GM12878 (cell line): ENCODE results near the gene MAPT. TPM values are rescaled to one million over a fixed set of nuclear protein-coding genes. Genes with fewer than 3 reads are reported as not detected.

Experiments used
- ATAC-seq: fragments of 200-7000 bp; cut with Tn5 transposase; 3 replicates; pipeline ENCODE4 v1.9.1; 2020; ENCODE audit warnings: mild to moderate bottlenecking, moderate library complexity
- BruUV-seq: library from RNA; stranded (reverse); fragments of 400-500 nt; replicated peaks from 2 replicates; lab custom pipeline; 2021; lab: Mats Ljungman, UMichigan
- CTCF ChIA-PET: fragments of 300-600 bp; sonication (Branson Sonifier 250); formaldehyde crosslinking; extraction: SDS; loops from one replicate; lab custom pipeline; 2021; ENCODE audit warnings: inconsistent platforms; lab: Yijun Ruan, JAX
- POLR2A ChIA-PET: fragments of 350-600 bp; formaldehyde crosslinking; extraction: SDS; loops from one replicate; lab custom pipeline; 2021; ENCODE audit warnings: inconsistent platforms; lab: Charles Lee
- RAD21 ChIA-PET: fragments of 300-600 bp; sonication (Branson Sonifier 250); formaldehyde crosslinking; loops from one replicate; lab custom pipeline; 2023; ENCODE audit warnings: antibody characterized with exemption; ENCODE audit not compliant: unreplicated experiment; lab: Charles Lee
- SMC1A ChIA-PET: fragments of 300-600 bp; sonication (Branson Sonifier 250); formaldehyde crosslinking; loops from one replicate; lab custom pipeline; 2023; ENCODE audit not compliant: unreplicated experiment, uncharacterized antibody; lab: Charles Lee
- DNase-seq: peaks from one replicate; pipeline ENCODE4 v3.0.0-alpha.2; 2011; ENCODE audit warnings: low read depth, low spot score
- FAIRE-seq: peaks from 3 replicates; lab custom pipeline; 2011; peaks lifted over from hg19 to GRCh38; lab: Jason Lieb, UNC
- H2AFZ ChIP-seq: 2 replicates; pipeline ENCODE4 v1.6.0; 2011; ENCODE audit warnings: low read depth, low read length, control low read depth; ENCODE audit not compliant: control insufficient read depth
- H3K27ac ChIP-seq: 2 replicates; pipeline ENCODE4 v1.5.1; 2011; ENCODE audit warnings: control low read depth; ENCODE audit not compliant: control insufficient read depth, insufficient read depth
- H3K27me3 ChIP-seq, 2 experiments: replicated peaks in 1 of 2; 2 replicates each; pipeline versions ENCODE4 v1.6.0 to v1.6.1; 2011; ENCODE audit warnings: low read length in 1 of 2; ENCODE audit not compliant: control insufficient read depth in 2 of 2, insufficient read depth in 2 of 2
- H3K36me3 ChIP-seq, 2 experiments: 2 replicates each; pipeline ENCODE4 v1.5.1; 2011; ENCODE audit warnings: low read length in 1 of 2; ENCODE audit not compliant: control insufficient read depth in 2 of 2, insufficient read depth in 2 of 2
- H3K4me1 ChIP-seq: 2 replicates; pipeline ENCODE4 v1.6.1; 2011; ENCODE audit warnings: mild to moderate bottlenecking, low read length, moderate library complexity, mixed read lengths; ENCODE audit not compliant: control insufficient read depth, insufficient read depth
- H3K4me2 ChIP-seq: 2 replicates; pipeline ENCODE4 v1.6.0; 2011; ENCODE audit warnings: control low read depth; ENCODE audit not compliant: control insufficient read depth, insufficient read depth
- H3K4me3 ChIP-seq: fragments of 200-600 bp; sonication (generic); 2 replicates; pipeline ENCODE4 v1.5.1; 2016
- H3K79me2 ChIP-seq: 2 replicates; pipeline ENCODE4 v1.6.0; 2011; ENCODE audit warnings: low read length; ENCODE audit not compliant: control insufficient read depth, insufficient read depth
- H3K9ac ChIP-seq: 2 replicates; pipeline ENCODE4 v1.8.0; 2011; ENCODE audit warnings: low read length, control low read depth, mixed read lengths; ENCODE audit not compliant: control insufficient read depth, insufficient read depth
- H3K9me3 ChIP-seq: replicated peaks from 3 replicates; pipeline ENCODE4 v1.5.1; 2011; ENCODE audit warnings: mild to moderate bottlenecking, low read length; ENCODE audit not compliant: control insufficient read depth, insufficient read depth
- H4K20me1 ChIP-seq: 2 replicates; pipeline ENCODE4 v1.6.0; 2011; ENCODE audit not compliant: control insufficient read depth, insufficient read depth
- ATF2 ChIP-seq: IDR thresholded peaks from 2 replicates; pipeline ENCODE4 v1.6.1; 2012; ENCODE audit warnings: low read length, inconsistent platforms
- CEBPZ ChIP-seq: fragments of 150-350 bp; IDR thresholded peaks from 2 replicates; pipeline ENCODE4 v1.6.1; 2016; ENCODE audit warnings: low read depth, low read length
- CREB1 ChIP-seq: IDR thresholded peaks from 2 replicates; pipeline ENCODE4 v1.6.1; 2012; ENCODE audit warnings: low read depth, mild to moderate bottlenecking, inconsistent platforms
- JUND ChIP-seq: IDR thresholded peaks from 2 replicates; pipeline ENCODE4 v1.6.1; 2012; ENCODE audit warnings: low read depth, mild to moderate bottlenecking, low read length, improper control_type of control experiment, moderate library complexity
- MTA3 ChIP-seq: IDR thresholded peaks from 2 replicates; pipeline ENCODE4 v1.6.1; 2012; ENCODE audit warnings: low read length, inconsistent platforms, borderline replicate concordance
- NFIC ChIP-seq: IDR thresholded peaks from 2 replicates; pipeline ENCODE4 v1.6.1; 2012; ENCODE audit warnings: low read depth, mild to moderate bottlenecking, inconsistent platforms, low read length, moderate library complexity
- PKNOX1 ChIP-seq: fragments of 450-650 bp; IDR thresholded peaks from 2 replicates; pipeline ENCODE4 v1.6.1; 2016; ENCODE audit warnings: mild to moderate bottlenecking
- POU2F2 ChIP-seq: IDR thresholded peaks from 3 replicates; pipeline ENCODE4 v1.6.1; 2011; ENCODE audit warnings: low read depth, mild to moderate bottlenecking, low read length, borderline replicate concordance
- SMARCA5 ChIP-seq: fragments of 450-650 bp; IDR thresholded peaks from 2 replicates; pipeline ENCODE4 v1.6.1; 2017; ENCODE audit warnings: mild to moderate bottlenecking
- SUPT20H ChIP-seq: IDR thresholded peaks from 2 replicates; pipeline ENCODE4 v1.6.1; 2011; ENCODE audit warnings: low read depth, mild to moderate bottlenecking, low read length, moderate library complexity, borderline replicate concordance; ENCODE audit not compliant: control insufficient read depth
- SUZ12 ChIP-seq: fragments of 200-600 bp; sonication (generic); IDR thresholded peaks from one replicate; pipeline ENCODE4 v1.6.1; 2018; ENCODE audit warnings: antibody characterized with exemption, mild to moderate bottlenecking; ENCODE audit not compliant: unreplicated experiment
- ZBTB11 ChIP-seq: fragments of 450-650 bp; formaldehyde crosslinking; IDR thresholded peaks from 2 replicates; pipeline ENCODE4 v1.5.0; 2022; ENCODE audit warnings: mild to moderate bottlenecking, missing genetic modification characterization
- ZNF274 ChIP-seq: IDR thresholded peaks from one replicate; pipeline ENCODE4 v1.8.0; 2011; ENCODE audit not compliant: insufficient read length, insufficient read depth
- ZSCAN29 ChIP-seq: fragments of 450-650 bp; IDR thresholded peaks from 2 replicates; pipeline ENCODE4 v1.6.1; 2017; ENCODE audit warnings: mild to moderate bottlenecking, moderate library complexity
- WGBS: methylation state at CpG from one replicate; pipeline ENCODE4 v1.1.6; 2016; ENCODE audit warnings: low lambda C conversion rate; ENCODE audit not compliant: insufficient replicate concordance, insufficient coverage; ENCODE audit errors: missing lambda C conversion rate; 5-methylcytosine and 5-hydroxymethylcytosine counted together
- in situ Hi-C: fragments of 300-500 bp; cut with MboI; formaldehyde crosslinking; loops from 9 replicates; pipeline ENCODE4 v1.14.3; 2018; ENCODE audit warnings: mixed read lengths
- intact Hi-C: fragments of 100-400 bp; cut with micrococcal nuclease; formaldehyde crosslinking; loops from one replicate; pipeline ENCODE4 v1.14.2; 2022; ENCODE audit not compliant: unreplicated experiment
- polyA plus RNA-seq, 11 experiments: library from polyadenylated mRNA; depleted of rRNA in 4 of 11; unstranded in 6 of 11; stranded (reverse) in 5 of 11; fragments of >200 nt; fragmentation: Nextera tagmentation in 4 of 11; fragmentation: Illumina TruSeq in 1 of 11; extraction: Ambion mirVana in 4 of 11; extraction: Trizol in 1 of 11; gene quantifications; 1 replicate in 1 of 11; 2 replicates in 10 of 11; pipeline versions ENCODE4 v1.2.1 to v1.2.3, GENCODE V29; 2011 to 2016; ENCODE audit warnings: inconsistent platforms in 2 of 11, missing spikeins in 2 of 11, low read depth in 1 of 11
- total RNA-seq, 4 experiments: library from RNA; depleted of rRNA in 3 of 4; stranded (reverse); fragments of >200 nt in 3 of 4; fragmentation: Illumina TruSeq in 1 of 4; extraction: Trizol in 1 of 4; gene quantifications; 2 replicates each; pipeline versions ENCODE4 v1.2.1 to v1.2.3, GENCODE V29; 2013 to 2021

The MAPT gene
- total and polyA plus RNA-seq, 10 of the 15 experiments (the other 5 are each of a cell fraction or from before 2014, with no cell fraction given), result under 0.01 to 0.05 (median 0.03) TPM; not detected in 7

- intact Hi-C loops, result no loop called here
- DNase-seq (no peak), FAIRE-seq (no peak), ATAC-seq (no peak)
- no peak for TF ChIP-seq ZBTB11 (CRISPR knock-in tag)
- TF ChIP-seq SUPT20H, result no peak
- no peak for TF ChIP-seq MTA3
- TF ChIP-seq ATF2, result no peak
- TF ChIP-seq ZNF274, result no peak
- TF ChIP-seq SMARCA5, result no peak
- TF ChIP-seq PKNOX1, result no peak
- TF ChIP-seq CREB1, result no peak
- TF ChIP-seq SUZ12, result no peak
- no peak for TF ChIP-seq JUND
- no peak for TF ChIP-seq NFIC
- no peak for TF ChIP-seq POU2F2
- no peak for TF ChIP-seq ZSCAN29
- TF ChIP-seq CEBPZ, result no peak
- H3K27ac ChIP-seq, result no peak overlapping the region
- in situ Hi-C loops, result no loop called here
- ChIA-PET POLR2A (no interaction called here), CTCF (no interaction called here), RAD21 (no interaction called here), SMC1A (no interaction called here)
- no peak overlapping the region for H3K4me2 ChIP-seq
- no peak overlapping the region for H3K4me3 ChIP-seq
- H3K27me3 ChIP-seq, result peaks cover 0 to 11% of the 10 kb centered on the region in 2 experiments
- BruUV-seq, result no TSS peak
- H3K4me1 ChIP-seq, result no peaks in the 10 kb centered on the region
- H3K79me2 ChIP-seq, result no peaks in the 10 kb centered on the region
- no peaks in the 10 kb centered on the region for H4K20me1 ChIP-seq
- H3K9ac ChIP-seq, result no peak overlapping the region
- no peaks in the 10 kb centered on the region for H3K36me3 ChIP-seq
- 56% methylated on average over 7 of the region's 7 CpGs for WGBS
- H2AFZ ChIP-seq, result no peak overlapping the region
- H3K9me3 ChIP-seq, result no peaks in the 10 kb centered on the region
These were observed 8.6 kb downstream of the MAPT start for GRCh38 chr17:45902892-45903346.
